Measurements from ENCODE around the gene TMEM72.

TMEM72 gene

GRCh38 chr10:44936314-44936975 lies 25.3 kb downstream of the TMEM72 start:
- H3K36me3 ChIP-seq (ENCODE audit: insufficient read depth, low read length): no peaks in the 10 kb centered on the region
- H3K27ac ChIP-seq: no peak overlapping the region
- H3K9ac ChIP-seq (ENCODE audit: insufficient read length): no peak overlapping the region
- DNase-seq (ENCODE audit: low read depth, low spot score): no peak
- no peak for TF ChIP-seq EZH2 (IDR thresholded peaks at IDR 0.05)
- no peak for TF ChIP-seq FOXP2 (optimal IDR thresholded peaks at IDR 0.05; ENCODE audit: control extremely low read depth, extremely low read length, insufficient read depth)
- TF ChIP-seq POLR2AphosphoS5 (IDR thresholded peaks at IDR 0.05; ENCODE audit: borderline replicate concordance, low read depth, low read length): no peak
- no peak overlapping the region for H3K4me3 ChIP-seq
- no peaks in the 10 kb centered on the region for H3K9me3 ChIP-seq (ENCODE audit: low read depth, low read length)

GRCh38 chr10:44937196-44938005 lies 26.3 kb downstream of the TMEM72 start:
- H3K27ac ChIP-seq: no peak overlapping the region
- DNase-seq (ENCODE audit: low read depth, low spot score): no peak
- no peak for TF ChIP-seq EZH2 (IDR thresholded peaks at IDR 0.05)
- TF ChIP-seq POLR2AphosphoS5 (IDR thresholded peaks at IDR 0.05; ENCODE audit: borderline replicate concordance, low read depth, low read length): no peak
- no peak for TF ChIP-seq FOXP2 (optimal IDR thresholded peaks at IDR 0.05; ENCODE audit: control extremely low read depth, extremely low read length, insufficient read depth)
- H3K9me3 ChIP-seq (ENCODE audit: low read depth, low read length): no peaks in the 10 kb centered on the region
- H3K9ac ChIP-seq (ENCODE audit: insufficient read length): no peak overlapping the region
- H3K4me3 ChIP-seq: no peak overlapping the region
- H3K36me3 ChIP-seq (ENCODE audit: insufficient read depth, low read length): no peaks in the 10 kb centered on the region

- TF ChIP-seq FOXP2 (optimal IDR thresholded peaks at IDR 0.05; ENCODE audit: control extremely low read depth, extremely low read length, insufficient read depth) (no peak), POLR2AphosphoS5 (IDR thresholded peaks at IDR 0.05; ENCODE audit: borderline replicate concordance, low read depth, low read length) (no peak), EZH2 (IDR thresholded peaks at IDR 0.05) (no peak)
- no peak overlapping the region for H3K4me3 ChIP-seq
- DNase-seq (ENCODE audit: low read depth, low spot score): no peak
- H3K36me3 ChIP-seq (ENCODE audit: insufficient read depth, low read length): no peaks in the 10 kb centered on the region
- no peaks in the 10 kb centered on the region for H3K9me3 ChIP-seq (ENCODE audit: low read depth, low read length)
- no peak overlapping the region for H3K9ac ChIP-seq (ENCODE audit: insufficient read length)
- H3K27ac ChIP-seq: no peak overlapping the region
Observed at GRCh38 chr10:44938956-44939355, 27.8 kb downstream of the TMEM72 start.

GRCh38 chr10:44939691-44940401 lies 28.7 kb downstream of the TMEM72 start:
- H3K4me3 ChIP-seq: no peak overlapping the region
- no peak overlapping the region for H3K9ac ChIP-seq (ENCODE audit: insufficient read length)
- no peaks in the 10 kb centered on the region for H3K9me3 ChIP-seq (ENCODE audit: low read depth, low read length)
- no peak for TF ChIP-seq EZH2 (IDR thresholded peaks at IDR 0.05)
- no peak for TF ChIP-seq FOXP2 (optimal IDR thresholded peaks at IDR 0.05; ENCODE audit: control extremely low read depth, extremely low read length, insufficient read depth)
- TF ChIP-seq POLR2AphosphoS5 (IDR thresholded peaks at IDR 0.05; ENCODE audit: borderline replicate concordance, low read depth, low read length): no peak
- no peak overlapping the region for H3K27ac ChIP-seq
- no peaks in the 10 kb centered on the region for H3K36me3 ChIP-seq (ENCODE audit: insufficient read depth, low read length)
- DNase-seq (ENCODE audit: low read depth, low spot score): no peak

- H3K9me3 ChIP-seq (ENCODE audit: low read depth, low read length): no peaks in the 10 kb centered on the region
- no peak for DNase-seq (ENCODE audit: low read depth, low spot score)
- H3K4me3 ChIP-seq: no peak overlapping the region
- no peaks in the 10 kb centered on the region for H3K36me3 ChIP-seq (ENCODE audit: insufficient read depth, low read length)
- H3K9ac ChIP-seq (ENCODE audit: insufficient read length): no peak overlapping the region
- H3K27ac ChIP-seq: no peak overlapping the region
- TF ChIP-seq FOXP2 (optimal IDR thresholded peaks at IDR 0.05; ENCODE audit: control extremely low read depth, extremely low read length, insufficient read depth) (no peak), EZH2 (IDR thresholded peaks at IDR 0.05) (no peak), POLR2AphosphoS5 (IDR thresholded peaks at IDR 0.05; ENCODE audit: borderline replicate concordance, low read depth, low read length) (no peak)
Observed at GRCh38 chr10:44944354-44944753, 33.2 kb downstream of the TMEM72 start.

GRCh38 chr10:44946205-44946604 lies 35.1 kb downstream of the TMEM72 start:
- H3K4me3 ChIP-seq: no peak overlapping the region
- DNase-seq (ENCODE audit: low read depth, low spot score): no peak

GRCh38 chr10:44947371-44948152 lies 36.4 kb downstream of the TMEM72 start:
- H3K4me3 ChIP-seq: no peak overlapping the region
- H3K27ac ChIP-seq: no peak overlapping the region
- H3K9ac ChIP-seq (ENCODE audit: insufficient read length): no peak overlapping the region

More at GRCh38 chr10:44946205-44946604, 35.1 kb downstream of the TMEM72 start:
- Histone ChIP-seq H3K9ac (ENCODE audit: insufficient read length) (no peak overlapping the region), H3K36me3 (ENCODE audit: insufficient read depth, low read length) (no peaks in the 10 kb centered on the region), H3K9me3 (ENCODE audit: low read depth, low read length) (no peaks in the 10 kb centered on the region), H3K27ac (no peak overlapping the region)
- TF ChIP-seq POLR2AphosphoS5 (IDR thresholded peaks at IDR 0.05; ENCODE audit: borderline replicate concordance, low read depth, low read length) (no peak), EZH2 (IDR thresholded peaks at IDR 0.05) (no peak), FOXP2 (optimal IDR thresholded peaks at IDR 0.05; ENCODE audit: control extremely low read depth, extremely low read length, insufficient read depth) (no peak)

More at GRCh38 chr10:44947371-44948152, 36.4 kb downstream of the TMEM72 start:
- H3K9me3 ChIP-seq (ENCODE audit: low read depth, low read length): no peaks in the 10 kb centered on the region
- TF ChIP-seq EZH2 (IDR thresholded peaks at IDR 0.05): no peak
- TF ChIP-seq FOXP2 (optimal IDR thresholded peaks at IDR 0.05; ENCODE audit: control extremely low read depth, extremely low read length, insufficient read depth): no peak
- no peak for TF ChIP-seq POLR2AphosphoS5 (IDR thresholded peaks at IDR 0.05; ENCODE audit: borderline replicate concordance, low read depth, low read length)
- no peak for DNase-seq (ENCODE audit: low read depth, low spot score)
- no peaks in the 10 kb centered on the region for H3K36me3 ChIP-seq (ENCODE audit: insufficient read depth, low read length)
